T47D (cell line): ENCODE measurements around the gene MLLT10.

ENCODE experiments used
- DNase-seq, 2 experiments: peaks; one replicate each; pipeline versions ENCODE4 v3.0.0 to v3.0.0-alpha.2; 2011 to 2012; ENCODE audit warnings: low read depth in 1 of 2, low spot score in 1 of 2
- JUND ChIP-seq: IDR thresholded peaks from 2 replicates; pipeline ENCODE4 v1.6.1; 2012; ENCODE audit warnings: low read depth
- in situ Hi-C: cut with HindIII; loops from 2 replicates; pipeline ENCODE4 v1.10.0; 2016; ENCODE audit warnings: low sequenced_read_pairs, low pct_unique_long_range_greater_than_20kb

The MLLT10 gene

GRCh38 chr10:21515361-21516241, 18.4 kb upstream of the MLLT10 start:
- in situ Hi-C loops, result no loop called here
- no peak for DNase-seq
- TF ChIP-seq JUND, result no peak

- in situ Hi-C loops, result no loop called here
- no peak for TF ChIP-seq JUND
- peak in 1 of 2 experiments; percentile 64 for DNase-seq
Observed at GRCh38 chr10:21516242-21517131, 17.5 kb upstream of the MLLT10 start.

DNA sequence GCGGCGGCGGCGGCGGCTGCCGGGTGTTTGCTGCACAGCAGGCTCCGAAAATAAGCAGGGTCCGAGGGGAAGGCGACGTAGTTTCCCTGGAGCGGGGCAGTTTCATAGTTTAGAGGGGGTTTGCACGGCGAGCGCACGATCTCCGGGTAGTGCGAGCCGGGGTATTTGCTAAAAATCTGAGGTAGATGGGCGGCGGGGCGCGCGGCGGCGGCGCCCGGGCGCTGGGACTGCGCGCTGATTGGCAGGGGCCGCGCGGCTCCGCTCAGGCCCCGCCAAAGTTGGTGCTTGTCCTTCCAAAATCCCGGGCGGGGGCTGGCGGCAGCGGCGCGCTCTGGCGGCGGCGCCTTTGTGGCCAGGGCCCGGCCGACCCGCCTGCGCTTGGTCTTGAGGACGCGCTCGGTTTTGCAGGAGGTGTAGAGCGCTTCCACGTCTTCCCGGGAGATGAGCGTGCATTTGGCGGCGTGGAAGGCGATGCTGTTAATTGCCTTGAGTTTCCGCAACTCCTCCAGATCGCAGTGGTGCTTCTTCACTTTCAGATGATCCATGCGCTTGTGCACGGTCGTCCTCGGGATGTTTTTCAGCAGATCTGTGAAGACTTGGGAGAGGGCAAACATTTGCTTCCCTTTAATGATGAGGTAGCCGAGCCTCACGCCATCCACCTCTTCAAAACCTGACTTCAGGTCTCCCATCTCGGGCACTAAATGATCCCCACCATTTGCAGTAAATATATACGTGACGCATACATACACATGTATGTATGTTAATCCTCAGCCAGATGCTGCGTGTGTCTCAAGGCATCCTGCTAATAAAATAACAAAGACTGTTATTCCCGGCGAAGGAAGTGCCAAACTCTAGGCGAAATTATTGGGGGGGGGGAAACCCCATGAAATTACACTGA, 16.6 kb upstream of the MLLT10 start:
- no peak for TF ChIP-seq JUND
- in situ Hi-C loops, result no loop called here
- DNase-seq, result peak in 1 of 2 experiments; percentile 60

DNA sequence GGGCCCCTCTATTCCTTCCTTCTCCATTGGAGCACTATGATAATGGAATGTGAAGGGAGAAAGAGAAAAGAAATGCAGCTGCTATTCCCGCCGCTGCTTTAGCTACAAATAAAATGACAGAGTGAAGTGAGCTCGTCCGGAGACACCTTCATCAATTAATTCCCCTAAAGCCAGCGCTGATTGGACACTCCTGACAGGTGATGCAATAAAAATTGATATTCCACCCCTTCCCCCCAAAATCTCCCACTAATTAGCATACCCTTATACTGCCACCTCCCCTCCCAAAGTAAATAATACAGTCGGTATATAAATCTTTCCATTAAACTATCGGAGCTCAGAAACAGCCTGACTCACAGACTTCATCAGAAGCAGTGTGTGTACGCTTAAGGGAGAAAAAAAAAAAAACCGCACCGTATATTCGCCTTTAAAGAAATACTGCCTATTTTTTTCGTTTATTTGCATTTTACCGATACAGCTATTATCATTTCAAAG, 15.8 kb upstream of the MLLT10 start:
- in situ Hi-C loops, result no loop called here
- no peak for TF ChIP-seq JUND
- no peak for DNase-seq

- no peak for TF ChIP-seq JUND
- DNase-seq, result no peak
- in situ Hi-C loops, result no loop called here
Observed at GRCh38 chr10:21518641-21519396, 15.2 kb upstream of the MLLT10 start.

- no peak for DNase-seq
- in situ Hi-C loops, result no loop called here
- no peak for TF ChIP-seq JUND
Observed at GRCh38 chr10:21519397-21519933, 14.6 kb upstream of the MLLT10 start.

- in situ Hi-C loops, result no loop called here
- TF ChIP-seq JUND, result no peak
- DNase-seq, result peak in 1 of 2 experiments; percentile 13
Observed at GRCh38 chr10:21519941-21520436, 14.0 kb upstream of the MLLT10 start.

- DNase-seq, result no peak
- no peak for TF ChIP-seq JUND
- in situ Hi-C loops, result no loop called here
Observed at GRCh38 chr10:21520509-21520908, 13.5 kb upstream of the MLLT10 start.

DNA sequence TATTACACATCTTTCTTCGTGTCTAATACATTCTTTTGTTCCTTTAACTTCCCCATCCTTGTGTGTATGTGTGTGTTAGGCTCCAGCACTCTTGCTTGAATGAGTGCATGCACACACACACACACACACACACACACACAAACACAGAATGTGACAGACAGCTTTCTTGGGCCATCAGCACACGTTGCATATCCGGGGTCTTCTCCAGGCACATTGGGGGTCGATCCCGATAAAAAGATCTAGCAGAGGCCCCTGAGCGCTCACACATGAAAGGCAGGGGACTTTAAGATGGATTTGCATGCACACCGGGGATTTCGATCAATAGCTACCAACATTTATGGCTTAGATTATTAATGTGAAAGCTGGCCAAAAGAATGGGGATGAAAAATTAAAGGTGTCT, 13.1 kb upstream of the MLLT10 start:
- in situ Hi-C loops, result no loop called here
- TF ChIP-seq JUND, result no peak

DNA sequence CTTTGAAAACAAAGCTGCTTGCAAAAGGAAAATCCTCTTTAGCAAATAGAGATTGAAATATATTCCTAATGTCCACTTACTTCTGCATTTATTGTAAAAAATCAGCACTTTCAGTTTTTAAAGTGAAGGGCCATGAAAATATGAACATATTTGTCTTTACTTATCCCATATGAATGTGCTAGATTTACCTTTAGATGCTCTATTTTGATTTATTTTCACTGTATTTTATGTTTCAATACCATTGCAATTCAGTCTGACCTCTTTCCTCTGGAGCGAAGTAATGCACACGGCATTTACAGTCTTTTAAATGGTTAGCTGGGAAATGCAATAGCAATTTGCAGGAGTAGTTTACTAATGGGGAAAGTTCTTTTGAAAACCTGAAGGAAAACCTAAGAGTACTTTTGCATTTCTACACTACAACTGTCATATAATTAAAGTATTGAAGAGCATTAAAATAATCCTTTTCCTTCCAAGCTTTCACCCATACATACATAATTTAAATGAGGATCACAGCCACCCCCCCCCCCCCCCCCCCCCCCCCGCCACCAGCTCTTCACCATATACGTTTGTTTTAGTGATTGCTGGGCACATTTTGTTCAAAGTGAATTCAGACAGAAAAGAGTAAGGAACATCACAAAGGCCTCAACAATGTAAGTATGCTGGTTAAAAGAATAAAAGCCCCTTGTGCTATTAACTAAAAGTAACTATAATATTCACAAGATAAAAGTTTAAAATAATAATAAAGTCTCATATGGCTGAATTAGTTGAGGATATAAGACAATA, 12.1 kb upstream of the MLLT10 start:
- DNase-seq, result no peak
- no peak for TF ChIP-seq JUND
- in situ Hi-C loops, result no loop called here

More for the DNA sequence above, 13.1 kb upstream of the MLLT10 start:
- no peak for DNase-seq
